SK-N-SH treated with all-trans-retinoic acid at 6 μM for 48 hours (cell line): ENCODE measurements around the gene NFU1.

Source experiments
- ATAC-seq: fragments of 200-7000 bp; cut with Tn5 transposase; 3 replicates; pipeline ENCODE4 v1.9.1; 2020; ENCODE audit warnings: mild to moderate bottlenecking, moderate library complexity
- BACH2 ChIP-seq: fragments of 250-450 bp; sonication (Bioruptor Pico); IDR thresholded peaks from 2 replicates; pipeline ENCODE4 v1.9.0; 2021; ENCODE audit warnings: mild to moderate bottlenecking, borderline replicate concordance
- CSRNP3 ChIP-seq: fragments of 250-450 bp; sonication (Bioruptor Pico); IDR thresholded peaks from 2 replicates; pipeline ENCODE4 v1.5.1; 2021; ENCODE audit warnings: mild to moderate bottlenecking, moderate library complexity
- ESRRG ChIP-seq: fragments of 250-450 bp; sonication (Bioruptor Pico); IDR thresholded peaks from 2 replicates; pipeline ENCODE4 v1.6.1; 2021; ENCODE audit warnings: mild to moderate bottlenecking
- GLIS3 ChIP-seq: fragments of 250-450 bp; sonication (Bioruptor Pico); IDR thresholded peaks from 2 replicates; pipeline ENCODE4 v1.5.0; 2020; ENCODE audit warnings: mild to moderate bottlenecking, moderate library complexity
- OSR1 ChIP-seq: fragments of 250-450 bp; sonication (Bioruptor Pico); IDR thresholded peaks from 2 replicates; pipeline ENCODE4 v1.8.0; 2022; ENCODE audit warnings: moderate library complexity, mild to moderate bottlenecking, inconsistent platforms
- PATZ1 ChIP-seq: fragments of 250-450 bp; sonication (Bioruptor Pico); IDR thresholded peaks from 2 replicates; pipeline ENCODE4 v1.8.0; 2020; ENCODE audit warnings: mild to moderate bottlenecking, moderate library complexity, borderline replicate concordance
- RARB ChIP-seq: fragments of 250-450 bp; sonication (Bioruptor Pico); IDR thresholded peaks from 2 replicates; pipeline ENCODE4 v1.8.0; 2021; ENCODE audit warnings: mild to moderate bottlenecking, moderate library complexity
- TSHZ2 ChIP-seq: fragments of 250-450 bp; sonication (Bioruptor Pico); IDR thresholded peaks from 2 replicates; pipeline ENCODE4 v1.5.0; 2020; ENCODE audit warnings: mild to moderate bottlenecking, moderate library complexity
- ZC3H10 ChIP-seq: fragments of 250-450 bp; sonication (Bioruptor Pico); IDR thresholded peaks from 2 replicates; pipeline ENCODE4 v1.5.1; 2021; ENCODE audit warnings: mild to moderate bottlenecking, moderate library complexity
- ZNF565 ChIP-seq: fragments of 450-650 bp; formaldehyde crosslinking; conservative IDR thresholded peaks from 2 replicates; pipeline ENCODE4 v1.5.0; 2020; ENCODE audit warnings: low read depth, mild to moderate bottlenecking, moderate library complexity
- ZNF70 ChIP-seq: fragments of 450-650 bp; formaldehyde crosslinking; IDR thresholded peaks from 2 replicates; pipeline ENCODE4 v1.5.0; 2020; ENCODE audit warnings: mild to moderate bottlenecking, moderate library complexity
- ZNF8 ChIP-seq: fragments of 450-650 bp; formaldehyde crosslinking; IDR thresholded peaks from 2 replicates; pipeline ENCODE4 v1.5.0; 2020; ENCODE audit warnings: mild to moderate bottlenecking, moderate library complexity

The NFU1 gene

GRCh38 chr2:69387770-69388481 lies 49.3 kb downstream of the NFU1 start:
- no peak for TF ChIP-seq GLIS3 (CRISPR knock-in tag)
- no peak for TF ChIP-seq PATZ1 (CRISPR knock-in tag)
- TF ChIP-seq TSHZ2 (CRISPR knock-in tag), result 0 out of 2 replicates have a peak, but pooled peaks have one; percentile 1
- ATAC-seq, result no peak

- ATAC-seq, result peak; percentile 97
- TF ChIP-seq OSR1 (CRISPR knock-in tag), result no peak
- no peak for TF ChIP-seq GLIS3 (CRISPR knock-in tag)
- 0 out of 2 replicates have a peak, but pooled peaks have one; percentile 15 for TF ChIP-seq TSHZ2 (CRISPR knock-in tag)
- peak; percentile 43; the same call in 1 of the 2 replicates for TF ChIP-seq PATZ1 (CRISPR knock-in tag)
Measured at GRCh38 chr2:69386789-69387734, 50.2 kb downstream of the NFU1 start, which contains the start of gene GFPT1. TSS of gene GFPT1 (minus strand) at chr2:69387227. CDS start at chr2:69387071, 156 bp downstream.

GRCh38 chr2:69386360-69386759 lies 50.9 kb downstream of the NFU1 start:
- TF ChIP-seq ZNF565 (no peak), CSRNP3 (CRISPR knock-in tag) (no peak), BACH2 (CRISPR knock-in tag) (no peak), ZNF8 (CRISPR knock-in tag) (no peak), ESRRG (CRISPR knock-in tag) (no peak), ZNF70 (CRISPR knock-in tag) (no peak), ZC3H10 (CRISPR knock-in tag) (no peak), RARB (CRISPR knock-in tag) (no peak)

More at GRCh38 chr2:69386360-69386759, 50.9 kb downstream of the NFU1 start:
- no peak for ATAC-seq
